Measurements from ENCODE around the gene DOCK4. TPM values are rescaled to one million over a fixed set of nuclear protein-coding genes. Genes with fewer than 3 reads are reported as not detected.

DOCK4 gene
- total RNA-seq, 4 donors from 2014 or later: 14.0 to 48.1 (median 30.9) TPM

GRCh38 chr7:111933609-111934008, 272.6 kb downstream of the DOCK4 start:
- 88 to 89% methylated on average over 4 of the region's 4 CpGs for WGBS, 2 donors
- Histone ChIP-seq H3K4me3 (replicated peaks in 1 of 3) (no peak overlapping the region), H3K36me3 (no peaks in the 10 kb centered on the region), H3K27ac (no peak overlapping the region), H3K27me3 (no peaks in the 10 kb centered on the region), H3K4me1 (no peaks in the 10 kb centered on the region), H3K9me3 (no peaks in the 10 kb centered on the region)
- no peak for DNase-seq
- intact Hi-C loops (cut with DNase I): no loop called here
- no peak for TF ChIP-seq POLR2A (IDR thresholded peaks at IDR 0.05)
- TF ChIP-seq CTCF (IDR thresholded peaks at IDR 0.05): no peak

- TF ChIP-seq POLR2A (IDR thresholded peaks at IDR 0.05): no peak
- TF ChIP-seq CTCF (IDR thresholded peaks at IDR 0.05): no peak
- intact Hi-C loops (cut with DNase I): no loop called here
- H3K27ac ChIP-seq: no peak overlapping the region
- no peaks in the 10 kb centered on the region for H3K4me1 ChIP-seq
- no peaks in the 10 kb centered on the region for H3K9me3 ChIP-seq
- no peaks in the 10 kb centered on the region for H3K36me3 ChIP-seq
- no peak overlapping the region for H3K4me3 ChIP-seq (replicated peaks in 1 of 3)
- DNase-seq: no peak
- no peaks in the 10 kb centered on the region for H3K27me3 ChIP-seq
- WGBS, 2 donors: 86 to 95% methylated on average over 1 of the region's 1 CpG
Measured at GRCh38 chr7:111931958-111932357, 274.2 kb downstream of the DOCK4 start.

GRCh38 chr7:111931016-111931517, 275.1 kb downstream of the DOCK4 start:
- intact Hi-C loops (cut with DNase I): no loop called here
- WGBS, 2 donors: 83 to 87% methylated on average over 3 of the region's 3 CpGs
- TF ChIP-seq POLR2A (IDR thresholded peaks at IDR 0.05) (no peak), CTCF (IDR thresholded peaks at IDR 0.05) (no peak)
- H3K27ac ChIP-seq: no peak overlapping the region
- no peaks in the 10 kb centered on the region for H3K4me1 ChIP-seq
- H3K9me3 ChIP-seq: no peaks in the 10 kb centered on the region
- H3K4me3 ChIP-seq (replicated peaks in 1 of 3): no peak overlapping the region
- DNase-seq: no peak
- no peaks in the 10 kb centered on the region for H3K36me3 ChIP-seq
- no peaks in the 10 kb centered on the region for H3K27me3 ChIP-seq

- H3K36me3 ChIP-seq: no peaks in the 10 kb centered on the region
- intact Hi-C loops (cut with DNase I): no loop called here
- no peak overlapping the region for H3K27ac ChIP-seq
- no peak for DNase-seq
- H3K4me1 ChIP-seq: no peaks in the 10 kb centered on the region
- H3K4me3 ChIP-seq (replicated peaks in 1 of 3): no peak overlapping the region
- H3K9me3 ChIP-seq: no peaks in the 10 kb centered on the region
- no peaks in the 10 kb centered on the region for H3K27me3 ChIP-seq
- TF ChIP-seq CTCF (IDR thresholded peaks at IDR 0.05) (no peak), POLR2A (IDR thresholded peaks at IDR 0.05) (no peak)
Measured at GRCh38 chr7:111929264-111929663, 276.9 kb downstream of the DOCK4 start.

GRCh38 chr7:111927353-111928019, 278.7 kb downstream of the DOCK4 start:
- H3K4me1 ChIP-seq: no peaks in the 10 kb centered on the region
- no peak overlapping the region for H3K4me3 ChIP-seq (replicated peaks in 1 of 3)
- TF ChIP-seq POLR2A (IDR thresholded peaks at IDR 0.05) (no peak), CTCF (IDR thresholded peaks at IDR 0.05) (no peak)
- H3K27me3 ChIP-seq: no peaks in the 10 kb centered on the region
- H3K36me3 ChIP-seq: no peaks in the 10 kb centered on the region
- no peaks in the 10 kb centered on the region for H3K9me3 ChIP-seq
- intact Hi-C loops (cut with DNase I): no loop called here
- no peak overlapping the region for H3K27ac ChIP-seq
- WGBS, 2 donors: 82 to 88% methylated on average over 4 of the region's 4 CpGs
- no peak for DNase-seq

All from thyroid gland (tissue), 4 donors.